Measurements from ENCODE around the gene CTSA. TPM values are rescaled to one million over a fixed set of nuclear protein-coding genes. Genes with fewer than 3 reads are reported as not detected.

CTSA gene
- total RNA-seq, 2 experiments from 2014 or later, result 40.3 to 42.6 TPM

DNA sequence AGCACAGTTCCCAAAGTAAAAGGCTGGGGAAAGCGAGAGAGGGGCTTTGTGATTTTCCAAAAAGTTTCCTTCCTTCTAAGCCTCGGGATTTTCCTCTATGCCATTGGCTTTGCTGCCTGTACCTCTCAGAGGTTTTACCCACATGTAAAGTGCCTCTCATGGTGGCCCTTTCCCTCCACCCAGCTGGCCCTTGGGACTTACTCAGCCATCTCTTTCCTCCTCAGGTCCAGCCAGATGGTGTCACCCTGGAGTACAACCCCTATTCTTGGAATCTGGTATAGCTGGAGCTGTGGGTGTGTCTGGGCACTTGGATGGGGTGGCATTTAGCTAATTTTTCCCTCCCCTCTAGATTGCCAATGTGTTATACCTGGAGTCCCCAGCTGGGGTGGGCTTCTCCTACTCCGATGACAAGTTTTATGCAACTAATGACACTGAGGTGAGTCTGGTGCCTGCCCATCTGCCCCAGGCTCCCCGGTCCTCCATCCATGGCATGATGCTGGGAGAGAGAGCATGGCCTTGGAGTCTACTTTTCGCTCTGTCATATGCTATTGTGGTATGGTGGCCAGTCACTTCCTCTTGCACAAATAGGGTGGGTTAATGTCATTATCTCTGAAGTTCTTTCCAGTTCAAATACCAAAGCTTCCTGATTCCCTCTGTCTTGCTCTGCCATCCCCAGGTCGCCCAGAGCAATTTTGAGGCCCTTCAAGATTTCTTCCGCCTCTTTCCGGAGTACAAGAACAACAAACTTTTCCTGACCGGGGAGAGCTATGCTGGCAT lies 1.1 kb downstream of the CTSA start:
- peak overlapping the region; percentile 96 for H3K4me3 Mint-ChIP-seq
- intact Hi-C loops (cut with DNase I, micrococcal nuclease), result loop anchor here (5.0 kb wide), 2 partner anchors 35 to 80 kb away; partner anchors contain the start of genes ACOT8 (in 1 of the 2), UBE2C (in 1 of the 2) and ZSWIM3 (in 1 of the 2)
- H3K27ac ChIP-seq (ENCODE audit: low read depth in 1 of 2, low read length in 2 of 2), result peak overlapping the region in 1 of 2 donors; percentile 40
- H3K27me3 Mint-ChIP-seq, result no peaks in the 10 kb centered on the region
- peaks cover 36% of the 10 kb centered on the region for H3K36me3 Mint-ChIP-seq (ENCODE audit: low read depth)
- ChIA-PET CTCF (interaction anchor here (2.1 kb wide), 1 partner anchor 78 kb away, joined by 6 read pairs; no protein-coding TSS in a partner anchor), POLR2A (interaction anchor here (1.1 to 8.2 kb wide), 8 partner anchors 11 to 93 kb away, joined by 3 to 105 read pairs (median 12); partner anchors contain the start of genes ACOT8, PCIF1, SNX21 and UBE2C)
- TF ChIP-seq, protein P1, sequence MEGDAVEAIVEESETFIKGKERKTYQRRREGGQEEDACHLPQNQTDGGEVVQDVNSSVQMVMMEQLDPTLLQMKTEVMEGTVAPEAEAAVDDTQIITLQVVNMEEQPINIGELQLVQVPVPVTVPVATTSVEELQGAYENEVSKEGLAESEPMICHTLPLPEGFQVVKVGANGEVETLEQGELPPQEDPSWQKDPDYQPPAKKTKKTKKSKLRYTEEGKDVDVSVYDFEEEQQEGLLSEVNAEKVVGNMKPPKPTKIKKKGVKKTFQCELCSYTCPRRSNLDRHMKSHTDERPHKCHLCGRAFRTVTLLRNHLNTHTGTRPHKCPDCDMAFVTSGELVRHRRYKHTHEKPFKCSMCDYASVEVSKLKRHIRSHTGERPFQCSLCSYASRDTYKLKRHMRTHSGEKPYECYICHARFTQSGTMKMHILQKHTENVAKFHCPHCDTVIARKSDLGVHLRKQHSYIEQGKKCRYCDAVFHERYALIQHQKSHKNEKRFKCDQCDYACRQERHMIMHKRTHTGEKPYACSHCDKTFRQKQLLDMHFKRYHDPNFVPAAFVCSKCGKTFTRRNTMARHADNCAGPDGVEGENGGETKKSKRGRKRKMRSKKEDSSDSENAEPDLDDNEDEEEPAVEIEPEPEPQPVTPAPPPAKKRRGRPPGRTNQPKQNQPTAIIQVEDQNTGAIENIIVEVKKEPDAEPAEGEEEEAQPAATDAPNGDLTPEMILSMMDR (IDR thresholded peaks at IDR 0.05), result no peak
- H3K4me1 ChIP-seq (ENCODE audit: insufficient read depth, low read length), result peaks cover 51% of the 10 kb centered on the region
- ATAC-seq (ENCODE audit: poor library complexity), result no peak
- H3K4me1 Mint-ChIP-seq (ENCODE audit: low read depth), result peaks cover 45% of the 10 kb centered on the region
- H3K27me3 ChIP-seq (ENCODE audit: control insufficient read depth in 1 of 2, insufficient read depth in 2 of 2, low read length in 2 of 2), result no peaks in the 10 kb centered on the region
- DNase-seq, result no peak
- H3K27ac Mint-ChIP-seq, result peak overlapping the region; percentile 84
- H3K4me3 ChIP-seq (ENCODE audit: low read length), result peak overlapping the region; percentile 93
- H3K36me3 ChIP-seq (ENCODE audit: insufficient read depth, low read length), result peaks cover 43% of the 10 kb centered on the region
- H3K9me3 Mint-ChIP-seq, result no peaks in the 10 kb centered on the region
- H3K9me3 ChIP-seq (ENCODE audit: control insufficient read depth in 1 of 2, insufficient read depth in 1 of 2, low read length in 2 of 2), result no peaks in the 10 kb centered on the region

- peak overlapping the region; percentile 84 for H3K27ac Mint-ChIP-seq
- Histone ChIP-seq H3K4me3 (ENCODE audit: low read length) (peak overlapping the region; percentile 5), H3K4me1 (ENCODE audit: insufficient read depth, low read length) (peaks cover 51% of the 10 kb centered on the region), H3K9me3 (ENCODE audit: control insufficient read depth in 1 of 2, insufficient read depth in 1 of 2, low read length in 2 of 2) (no peaks in the 10 kb centered on the region), H3K27ac (ENCODE audit: low read depth in 1 of 2, low read length in 2 of 2) (peak overlapping the region in 1 of 2 donors; percentile 40), H3K27me3 (ENCODE audit: control insufficient read depth in 1 of 2, insufficient read depth in 2 of 2, low read length in 2 of 2) (no peaks in the 10 kb centered on the region), H3K36me3 (ENCODE audit: insufficient read depth, low read length) (peaks cover 47% of the 10 kb centered on the region)
- peaks cover 39% of the 10 kb centered on the region for H3K36me3 Mint-ChIP-seq (ENCODE audit: low read depth)
- ChIA-PET POLR2A (interaction anchor here (1.1 to 8.2 kb wide), 6 partner anchors 11 to 80 kb away, joined by 3 to 105 read pairs (median 12); partner anchors contain the start of genes ACOT8, PCIF1, SNX21 and UBE2C), CTCF (interaction anchor here (0.6 to 2.1 kb wide), 3 partner anchors 29 to 77 kb away, joined by 3 to 6 read pairs (median 3); partner anchors contain the start of gene PCIF1)
- H3K4me1 Mint-ChIP-seq (ENCODE audit: low read depth), result peaks cover 45% of the 10 kb centered on the region
- H3K27me3 Mint-ChIP-seq, result no peaks in the 10 kb centered on the region
- intact Hi-C loops (cut with DNase I, micrococcal nuclease), result loop anchor here (5.0 kb wide), 2 partner anchors 36 to 81 kb away; partner anchors contain the start of genes ACOT8 (in 1 of the 2), UBE2C (in 1 of the 2) and ZSWIM3 (in 1 of the 2)
- TF ChIP-seq, protein P1 (IDR thresholded peaks at IDR 0.05), result no peak
- no peaks in the 10 kb centered on the region for H3K9me3 Mint-ChIP-seq
- no peak for ATAC-seq (ENCODE audit: poor library complexity)
- DNase-seq, result peak in 7 of 14 experiments; percentile 17 to 47 (median 23)
- H3K4me3 Mint-ChIP-seq, result peak overlapping the region; percentile 96
Observed at GRCh38 chr20:45892828-45893500, 1.8 kb downstream of the CTSA start.

- no peaks in the 10 kb centered on the region for H3K27me3 ChIP-seq (ENCODE audit: control insufficient read depth in 1 of 2, insufficient read depth in 2 of 2, low read length in 2 of 2)
- no peak for ATAC-seq (ENCODE audit: poor library complexity)
- H3K36me3 ChIP-seq (ENCODE audit: insufficient read depth, low read length), result peaks cover 54% of the 10 kb centered on the region
- no peak overlapping the region for H3K27ac ChIP-seq (ENCODE audit: low read depth in 1 of 2, low read length in 2 of 2)
- H3K4me3 ChIP-seq (ENCODE audit: low read length), result no peak overlapping the region
- intact Hi-C loops (cut with DNase I, micrococcal nuclease), result loop anchor here (5.0 kb wide), 2 partner anchors 37 to 82 kb away; partner anchors contain the start of genes ACOT8 (in 1 of the 2), UBE2C (in 1 of the 2) and ZSWIM3 (in 1 of the 2)
- H3K4me1 Mint-ChIP-seq (ENCODE audit: low read depth), result peaks cover 44% of the 10 kb centered on the region
- CTCF ChIA-PET, result interaction anchor here (2.1 kb wide), 1 partner anchor 76 kb away, joined by 6 read pairs; no protein-coding TSS in a partner anchor
- POLR2A ChIA-PET, result interaction anchor here (5.5 to 8.2 kb wide), 2 partner anchors 13 to 41 kb away, joined by 78 to 105 read pairs; partner anchors contain the start of genes PCIF1 and ZSWIM1
- H3K9me3 Mint-ChIP-seq, result no peaks in the 10 kb centered on the region
- H3K27me3 Mint-ChIP-seq, result no peaks in the 10 kb centered on the region
- H3K27ac Mint-ChIP-seq, result no peak overlapping the region
- peaks cover 46% of the 10 kb centered on the region for H3K36me3 Mint-ChIP-seq (ENCODE audit: low read depth)
- no peak for DNase-seq
- peak overlapping the region; percentile 51 for H3K4me3 Mint-ChIP-seq
- TF ChIP-seq, protein P1 (IDR thresholded peaks at IDR 0.05), result no peak
- H3K9me3 ChIP-seq (ENCODE audit: control insufficient read depth in 1 of 2, insufficient read depth in 1 of 2, low read length in 2 of 2), result no peaks in the 10 kb centered on the region
- peaks cover 51% of the 10 kb centered on the region for H3K4me1 ChIP-seq (ENCODE audit: insufficient read depth, low read length)
Observed at GRCh38 chr20:45893831-45894230, 2.7 kb downstream of the CTSA start.
